ENCODE data around the gene SPEF1.

SPEF1 gene

GRCh38 chr20:3786665-3787323 lies 5.5 kb upstream of the SPEF1 start, which contains the start of gene CENPB:
CENPB (minus strand) TSS chr20:3786740; CDS start chr20:3786483, 257 bp downstream.
- no peak for DNase-seq

DNA sequence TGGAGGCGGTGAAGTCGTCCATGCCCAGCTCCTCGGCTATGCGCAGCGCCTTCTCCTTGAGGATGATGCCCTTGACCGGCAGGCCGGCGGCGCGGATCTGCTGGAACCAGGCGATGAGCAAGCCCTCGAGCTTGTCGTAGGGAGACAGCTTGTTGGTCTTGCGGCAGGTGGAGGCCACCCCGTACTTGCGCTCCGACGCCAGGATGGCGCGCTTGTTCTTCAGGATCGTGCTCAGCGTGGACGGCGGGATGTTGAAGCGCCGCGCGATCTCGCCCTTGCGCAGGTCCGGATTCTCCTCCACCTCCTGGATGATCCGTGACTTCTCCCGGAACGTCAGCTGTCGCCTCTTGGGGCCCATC lies 4.9 kb upstream of the SPEF1 start:
- no peak for DNase-seq

- no peak for DNase-seq
Measured at GRCh38 chr20:3785240-3786125, 4.2 kb upstream of the SPEF1 start.

- no peak for DNase-seq
Measured at GRCh38 chr20:3784863-3785239, 3.6 kb upstream of the SPEF1 start.

- no peak for DNase-seq
Measured at GRCh38 chr20:3784216-3784853, 3.1 kb upstream of the SPEF1 start.

- DNase-seq = no peak
Measured at GRCh38 chr20:3783511-3784195, 2.4 kb upstream of the SPEF1 start.

GRCh38 chr20:3783068-3783489 lies 1.8 kb upstream of the SPEF1 start:
- DNase-seq = no peak

GRCh38 chr20:3782597-3782996 lies 1.3 kb upstream of the SPEF1 start:
- no peak for DNase-seq

GRCh38 chr20:3778976-3779375 lies 2.3 kb downstream of the SPEF1 start:
- no peak for DNase-seq

GRCh38 chr20:3777716-3778629 lies 3.3 kb downstream of the SPEF1 start:
- DNase-seq = no peak

DNA sequence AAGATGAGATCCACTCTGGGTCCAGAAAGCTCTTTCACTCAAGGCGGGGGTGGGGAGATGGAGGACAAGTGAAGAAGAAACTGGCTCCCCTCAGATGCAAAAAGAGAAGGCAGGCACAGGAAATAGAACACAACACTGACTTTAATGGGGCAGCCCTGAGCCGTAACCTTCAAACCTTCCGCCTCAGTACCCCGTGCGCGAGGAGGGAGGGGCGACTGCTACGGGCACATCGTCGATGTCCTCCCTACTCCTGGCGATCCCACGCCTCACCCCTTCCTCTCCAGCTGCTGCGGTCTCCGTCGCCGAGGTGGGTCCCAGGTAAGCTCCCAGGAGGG lies 3.9 kb downstream of the SPEF1 start:
- DNase-seq = no peak

GRCh38 chr20:3775457-3776108 lies 5.7 kb downstream of the SPEF1 start:
- no peak for DNase-seq

GRCh38 chr20:3771552-3772058 lies 9.6 kb downstream of the SPEF1 start:
- DNase-seq = no peak

DNA sequence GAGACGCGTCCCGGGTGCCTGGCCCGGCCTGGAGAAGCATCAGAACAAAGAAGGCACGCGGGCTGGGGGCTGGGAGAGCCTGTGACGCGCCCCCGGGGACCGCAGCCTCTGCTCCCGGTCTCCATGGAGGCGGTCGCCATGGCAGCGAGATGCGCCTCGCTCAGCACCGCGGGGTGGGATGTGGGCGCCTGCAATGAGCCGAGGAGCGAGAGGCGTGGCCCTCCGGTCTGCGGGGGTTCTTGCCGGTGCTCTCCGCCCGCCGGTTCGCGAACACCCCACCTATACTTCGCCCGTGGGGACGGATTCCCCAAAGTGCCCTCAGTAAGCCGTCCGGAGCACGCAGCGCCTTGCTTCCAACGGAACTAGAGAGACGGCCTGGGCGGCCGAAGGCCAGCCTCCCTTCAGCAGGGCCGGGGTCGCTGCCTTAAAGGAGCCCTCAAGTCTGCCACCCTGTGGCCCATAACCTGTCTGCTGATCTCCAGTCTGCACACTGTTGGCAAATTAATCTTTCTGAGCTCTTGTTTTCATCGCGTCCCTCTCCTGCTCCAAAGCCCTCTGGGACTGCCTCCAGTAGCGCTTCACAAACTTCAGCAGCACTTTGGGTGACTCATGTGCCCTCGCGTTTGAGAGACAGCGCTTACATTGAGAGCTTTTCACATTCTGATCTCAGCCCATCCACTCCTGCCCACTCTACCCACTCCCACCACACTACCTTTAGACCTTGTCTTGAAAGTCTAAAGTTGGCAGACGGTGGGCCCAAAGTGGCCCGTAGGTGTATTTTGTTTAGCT lies 12.7 kb downstream of the SPEF1 start:
- peak; percentile 42 for DNase-seq

GRCh38 chr20:3767427-3768341 lies 13.6 kb downstream of the SPEF1 start, which contains the start of gene ADISSP:
ADISSP (minus strand) TSS chr20:3767753; CDS start chr20:3760100, 7,653 bp downstream.
- peak; percentile 94 for DNase-seq

- no peak for DNase-seq
Measured at GRCh38 chr20:3767110-3767426, 14.2 kb downstream of the SPEF1 start.

DNA sequence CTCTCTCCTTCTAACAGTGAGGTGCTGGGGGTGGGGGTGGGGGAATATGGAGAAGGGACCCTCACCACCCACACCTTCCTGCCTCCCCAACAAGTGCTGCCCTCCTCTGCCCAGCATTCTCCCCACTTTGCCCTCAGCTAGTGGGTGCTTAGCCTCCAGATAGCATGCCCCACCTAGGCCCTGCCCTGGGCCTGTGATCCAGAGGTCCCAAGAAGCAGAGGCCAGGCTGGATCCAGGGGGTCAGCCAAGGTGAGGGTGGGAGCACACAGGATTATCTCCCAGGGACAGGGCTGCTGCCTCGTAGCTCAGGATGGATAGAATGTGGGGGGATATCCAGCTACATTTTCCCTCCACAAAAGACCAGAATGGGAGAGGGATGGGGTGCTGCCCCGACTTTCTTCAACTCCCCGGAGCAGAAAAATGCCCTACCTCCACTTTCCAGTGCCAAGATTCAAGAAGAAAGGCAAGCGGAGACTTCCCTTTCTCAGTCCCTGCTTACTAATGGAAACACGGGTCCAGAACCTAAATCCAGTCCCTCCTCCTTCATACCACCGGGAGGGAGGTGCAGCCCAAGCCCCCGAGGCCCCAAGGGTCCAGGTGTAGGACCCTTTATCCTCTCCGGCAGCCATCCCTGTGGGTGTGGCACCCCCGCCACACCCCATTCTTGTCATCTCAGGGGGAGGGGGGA lies 14.7 kb downstream of the SPEF1 start:
- no peak for DNase-seq

DNA sequence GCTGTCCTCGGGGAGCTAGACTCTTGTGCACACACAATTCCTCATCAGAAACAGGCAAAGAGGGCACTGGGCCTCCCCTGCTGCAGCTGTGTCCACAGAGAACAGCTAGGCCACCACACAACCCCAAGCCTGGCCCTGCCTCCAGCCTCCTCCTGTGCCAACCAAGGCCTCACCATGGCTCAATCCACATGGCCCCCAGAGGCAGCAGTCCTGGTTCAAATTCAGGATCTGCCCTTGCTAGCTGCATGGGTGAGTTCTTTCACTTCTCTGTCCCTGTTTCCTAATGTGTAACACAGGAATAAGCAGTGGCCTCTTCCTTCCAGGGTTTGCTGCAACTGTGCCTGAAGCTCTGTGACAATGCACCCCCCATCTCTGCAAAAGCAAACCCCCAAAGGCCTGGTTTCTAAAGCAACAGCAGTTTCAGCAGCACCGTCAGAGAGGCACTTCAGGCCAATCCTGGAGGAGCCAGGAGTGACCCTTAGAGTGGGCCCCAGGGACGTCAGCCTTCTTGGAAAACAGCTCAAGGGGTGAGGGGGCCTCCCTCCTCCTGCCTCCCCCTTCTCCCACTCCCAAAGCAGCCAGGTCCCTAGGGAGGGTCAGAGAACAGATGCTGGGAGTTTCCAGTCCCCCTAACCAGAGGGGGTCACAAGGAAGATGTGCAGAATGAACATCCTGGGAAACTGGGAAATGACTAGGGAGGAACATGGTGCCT lies 15.9 kb downstream of the SPEF1 start:
- no peak for DNase-seq
